Left ventricle myocardium superior (tissue), 1 donor: ENCODE data around the gene OLFML2A. TPM values are rescaled to one million over a fixed set of nuclear protein-coding genes. Genes with fewer than 3 reads are reported as not detected.

Experiments
- ATAC-seq: fragments of 200-7000 bp; cut with Tn5 transposase; one replicate; pipeline ENCODE4 v1.9.1; 2020; ENCODE audit warnings: mild to moderate bottlenecking, moderate library complexity
- DNase-seq: peaks from one replicate; pipeline ENCODE4 v3.0.0-alpha.2; 2020
- intact Hi-C: fragments of 100-400 bp; cut with micrococcal nuclease; formaldehyde crosslinking; loops from one replicate; pipeline ENCODE4 v1.11.0; 2022
- total RNA-seq: library from RNA; stranded (reverse); fragmentation: NEBNext Ultra II Directional; extraction: Animal tissue kit (Norgen Biotek cat#: 25700); gene quantifications from one replicate; pipeline ENCODE4 v1.2.1, GENCODE V29; 2021
- donor health status: DM: no; HTN: yes; CAD: no; lungs with severe emphysema.

The OLFML2A gene
- total RNA-seq, 1 donor from 2014 or later, result 38.0 TPM

GRCh38 chr9:124858330-124859046 is 81.6 kb downstream of the OLFML2A start:
- intact Hi-C loops, result no loop called here
- ATAC-seq, result no peak
- no peak for DNase-seq

- DNase-seq, result no peak
- intact Hi-C loops, result no loop called here
- no peak for ATAC-seq
Observed at GRCh38 chr9:124859803-124860581, 83.1 kb downstream of the OLFML2A start.

DNA sequence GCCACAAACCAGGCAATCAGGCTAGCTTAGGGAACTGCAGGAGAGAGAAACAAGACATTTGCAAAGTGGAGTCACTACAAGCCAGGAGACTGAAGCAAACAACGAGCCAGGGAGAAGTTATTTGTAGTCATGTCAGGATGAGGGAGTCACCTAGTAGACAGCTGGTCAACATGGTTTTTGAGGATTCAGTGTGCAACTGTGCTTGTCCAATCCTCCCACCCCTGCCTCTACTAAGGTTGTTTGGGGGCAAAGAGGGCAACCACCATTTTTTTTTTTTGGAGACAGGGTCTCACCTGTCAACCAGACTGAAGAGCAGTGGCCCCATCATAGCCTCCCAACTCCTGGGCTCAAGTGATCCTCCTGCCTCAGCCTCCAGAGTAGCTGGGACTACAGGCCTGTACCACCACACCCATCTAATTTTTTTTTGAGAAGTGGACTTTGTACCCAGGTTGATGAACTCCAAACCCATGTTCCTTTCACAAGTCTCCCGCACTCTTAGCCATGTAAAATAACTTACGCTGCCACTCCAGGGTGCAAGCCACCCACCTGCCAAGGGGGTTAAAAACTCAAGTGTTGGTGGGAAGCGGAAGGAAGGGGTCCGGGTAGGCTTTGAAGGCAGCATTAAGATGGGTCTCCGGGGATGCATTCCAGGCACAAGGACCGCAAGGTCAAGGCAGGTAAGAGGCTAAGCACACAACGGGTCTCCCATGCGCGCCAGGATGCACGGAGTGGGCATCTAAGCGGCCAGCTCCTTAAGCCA is 83.8 kb downstream of the OLFML2A start:
- DNase-seq, result no peak
- intact Hi-C loops, result no loop called here
- ATAC-seq, result no peak

DNA sequence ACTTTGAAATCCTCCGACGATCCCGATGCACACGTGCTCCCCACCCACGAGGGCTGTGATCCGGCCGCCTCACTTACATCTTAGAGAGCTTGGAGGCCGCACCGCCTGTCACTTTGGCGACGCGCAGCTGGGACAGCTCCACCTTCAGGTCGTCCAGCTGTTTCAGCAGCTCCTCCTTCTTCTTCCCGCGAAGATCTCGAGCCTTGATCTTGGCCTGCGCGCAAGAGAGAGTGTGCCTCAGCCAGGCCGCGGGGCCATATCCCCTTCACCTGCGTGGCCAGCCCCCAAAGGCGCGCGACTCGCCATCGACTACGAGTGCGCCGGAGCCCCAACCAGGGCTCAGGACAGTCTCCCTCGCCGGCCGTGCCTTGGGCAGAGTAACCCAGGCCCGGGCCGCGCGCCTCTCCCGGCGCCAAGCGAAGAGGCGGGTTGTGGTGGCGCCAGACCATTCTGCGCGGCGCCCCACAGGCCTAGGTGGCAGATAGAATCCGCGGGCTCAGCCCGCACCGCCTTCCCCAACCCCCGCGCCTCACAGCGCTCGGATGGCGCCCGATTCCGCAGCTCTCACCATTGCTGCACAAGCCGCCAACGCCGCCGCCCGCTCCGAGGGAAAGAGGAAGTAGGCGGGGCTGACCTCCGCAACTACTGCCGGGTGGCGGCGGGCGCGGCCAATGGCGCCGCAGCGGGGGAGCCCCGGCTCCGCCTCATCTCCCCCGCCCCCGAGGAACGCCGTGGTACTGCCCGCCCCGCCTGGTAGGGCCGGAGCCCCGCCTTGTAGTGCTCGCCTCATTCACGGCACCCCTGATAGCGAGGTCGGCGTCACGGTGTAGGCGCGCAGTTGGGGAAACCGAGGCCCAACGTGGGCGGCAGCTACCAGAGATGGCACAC is 84.7 kb downstream of the OLFML2A start, which contains the start of the genes ARPC5L and RPL35:
TSS of gene ARPC5L (plus strand) at position 789 of the 888 bp plus-strand sequence. CDS start 7,161 bp downstream, outside the sequence.
TSS of gene RPL35 (minus strand) at position 616 of the 888 bp plus-strand sequence. CDS start at position 571, 45 bp downstream.
- intact Hi-C loops, result no loop called here
- peak; percentile 95 for ATAC-seq
- DNase-seq, result peak; percentile 96

DNA sequence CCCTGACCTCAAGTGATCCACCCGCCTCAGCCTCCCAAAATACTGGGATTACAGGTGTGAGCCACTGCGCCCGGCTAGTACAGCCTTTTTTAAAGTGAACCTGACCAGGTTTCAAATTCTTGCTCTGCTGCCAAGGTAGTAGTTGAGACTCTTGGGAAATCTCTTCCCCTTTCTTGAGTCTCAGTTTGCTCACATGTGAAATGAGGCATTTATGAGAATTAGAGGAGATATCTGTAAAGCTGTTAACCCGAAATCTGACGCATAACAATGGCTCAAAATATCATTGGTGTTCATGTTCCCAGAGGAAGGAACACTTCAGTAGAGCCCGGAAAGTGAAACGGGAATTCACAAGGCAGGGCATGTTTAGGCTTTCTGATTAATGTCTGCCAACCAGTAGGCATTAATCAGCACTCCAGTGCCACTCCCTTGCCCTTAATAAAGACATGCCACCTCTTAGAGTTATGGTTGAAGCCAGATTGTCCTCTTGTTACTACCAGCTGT is 86.5 kb downstream of the OLFML2A start:
- intact Hi-C loops, result no loop called here
- peak; percentile 38 for ATAC-seq

More for the DNA sequence above, 86.5 kb downstream of the OLFML2A start:
- DNase-seq, result no peak

Other genes with a start within 250 kb of the OLFML2A start
- gene NR6A1, start 5.8 kb upstream of the OLFML2A start, total RNA-seq, result 1.9 TPM
- not detected for gene WDR38, start 76.3 kb downstream of the OLFML2A start, total RNA-seq
- gene RPL35, start 84.8 kb downstream of the OLFML2A start, total RNA-seq, result 676 TPM
- gene ARPC5L, start 85.0 kb downstream of the OLFML2A start, total RNA-seq, result 41.1 TPM
- gene GOLGA1, start 163.9 kb downstream of the OLFML2A start, total RNA-seq, result 19.9 TPM